ENCODE results near the gene BABAM1.

The BABAM1 gene

DNA sequence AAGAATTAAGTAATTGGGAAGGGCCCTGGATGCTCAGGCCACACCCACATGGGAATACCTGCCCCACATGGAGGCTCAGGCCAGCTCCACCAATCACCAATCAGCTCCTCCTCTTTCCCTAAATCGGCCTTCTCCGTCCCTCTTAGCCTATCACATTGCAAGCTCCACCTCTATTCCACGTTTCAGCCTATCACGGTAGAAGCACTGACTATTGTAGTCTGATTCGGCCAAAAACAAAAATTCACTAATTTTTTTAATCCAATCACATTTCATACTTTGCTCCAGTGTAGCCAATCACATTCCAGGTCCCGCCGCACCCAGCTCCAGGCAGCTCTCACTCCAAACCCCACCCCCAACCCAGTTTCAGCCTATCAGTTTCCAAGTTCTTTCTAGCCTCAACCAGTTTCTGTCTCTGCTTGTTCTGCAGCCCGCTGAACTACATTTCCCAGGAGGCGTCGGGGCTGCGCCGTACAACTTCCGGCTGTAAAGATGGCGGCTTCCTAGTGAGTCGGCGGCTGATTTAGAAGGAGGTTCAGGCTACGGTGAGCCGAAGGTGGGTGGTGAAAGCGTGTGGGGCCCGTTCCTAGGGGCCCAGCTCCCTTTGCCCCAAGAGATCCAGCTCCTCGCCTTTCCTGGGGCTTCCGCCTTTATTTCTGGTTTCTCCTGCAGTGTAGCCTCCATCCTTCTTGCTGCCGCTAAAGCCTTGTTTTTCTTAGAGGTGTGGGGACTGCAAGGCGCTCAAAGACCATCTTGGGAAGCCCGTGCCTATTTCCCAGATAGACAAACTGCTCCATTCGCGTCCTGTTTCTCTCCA lies at the start of gene BABAM1:
Gene BABAM1, plus strand, starts transcription at position 469 of the 814 bp plus-strand sequence. CDS start 1,364 bp downstream, outside the sequence.
- DNase-seq (ENCODE audit: low spot score): peak; percentile 99

DNA sequence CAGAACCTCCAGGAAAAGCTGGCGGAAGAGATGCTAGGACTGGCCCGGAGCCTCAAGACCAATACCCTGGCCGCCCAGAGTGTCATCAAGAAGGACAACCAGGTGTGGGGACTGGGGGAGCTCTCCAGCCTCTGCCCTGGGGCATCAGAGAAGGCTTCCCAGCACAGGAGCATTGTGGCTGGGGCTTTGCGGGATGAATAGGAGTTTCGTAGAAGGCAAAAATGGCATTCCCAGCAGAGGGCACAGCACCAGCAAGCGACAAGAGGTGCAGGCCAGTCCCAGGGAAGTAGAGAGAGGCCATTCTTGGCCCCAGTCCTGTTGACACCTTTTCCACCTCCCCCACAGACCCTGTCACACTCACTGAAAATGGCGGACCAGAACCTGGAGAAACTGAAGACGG lies 48.0 kb upstream of the BABAM1 start:
- no peak for DNase-seq (ENCODE audit: low spot score)

DNA sequence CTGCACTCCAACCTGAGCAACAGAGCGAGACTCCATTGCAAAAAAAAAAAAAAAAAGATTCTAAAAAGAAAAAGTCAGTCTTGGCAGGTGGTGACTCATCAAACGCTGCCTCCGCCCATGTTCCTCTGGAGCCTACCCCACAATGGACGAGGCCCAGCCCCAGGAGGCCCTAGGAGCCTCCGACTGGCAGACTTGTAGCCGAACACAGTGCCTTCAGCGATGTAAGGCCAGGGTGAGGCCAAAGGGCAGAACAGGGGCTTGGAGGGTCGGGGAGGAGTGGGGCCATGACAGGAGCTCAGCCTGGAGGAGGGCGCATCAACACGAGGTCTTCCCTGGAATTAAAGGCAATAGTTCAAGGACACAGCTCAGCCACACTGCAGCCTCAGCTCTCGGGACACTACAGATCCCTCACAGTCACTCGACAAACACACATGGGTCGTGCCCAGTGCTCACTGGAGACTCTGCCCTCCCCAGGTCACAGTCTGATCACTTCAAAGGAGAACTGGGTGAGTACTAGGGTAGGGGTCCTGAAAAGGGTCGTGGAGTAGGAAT lies 47.0 kb upstream of the BABAM1 start:
- no peak for DNase-seq (ENCODE audit: low spot score)

DNA sequence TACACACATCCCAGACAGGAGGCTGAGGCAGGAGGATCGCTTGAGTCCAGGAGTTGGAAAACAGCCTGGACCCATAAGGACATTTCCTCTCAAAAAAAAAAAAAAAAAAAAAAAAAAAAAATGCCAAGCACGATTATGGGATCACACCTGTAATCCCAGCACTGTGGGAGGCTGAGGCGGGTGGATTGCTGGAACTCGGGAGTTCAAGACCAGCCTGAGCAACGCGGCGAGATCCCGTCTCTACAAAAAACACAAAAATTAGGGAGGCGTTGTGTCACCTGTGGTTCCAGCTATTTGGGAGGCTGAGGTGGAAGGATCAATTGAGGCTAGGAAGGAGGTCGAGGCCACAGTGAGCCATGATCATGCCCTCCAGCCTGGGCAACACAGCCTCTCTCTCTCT lies 42.2 kb upstream of the BABAM1 start:
- DNase-seq (ENCODE audit: low spot score): no peak

DNA sequence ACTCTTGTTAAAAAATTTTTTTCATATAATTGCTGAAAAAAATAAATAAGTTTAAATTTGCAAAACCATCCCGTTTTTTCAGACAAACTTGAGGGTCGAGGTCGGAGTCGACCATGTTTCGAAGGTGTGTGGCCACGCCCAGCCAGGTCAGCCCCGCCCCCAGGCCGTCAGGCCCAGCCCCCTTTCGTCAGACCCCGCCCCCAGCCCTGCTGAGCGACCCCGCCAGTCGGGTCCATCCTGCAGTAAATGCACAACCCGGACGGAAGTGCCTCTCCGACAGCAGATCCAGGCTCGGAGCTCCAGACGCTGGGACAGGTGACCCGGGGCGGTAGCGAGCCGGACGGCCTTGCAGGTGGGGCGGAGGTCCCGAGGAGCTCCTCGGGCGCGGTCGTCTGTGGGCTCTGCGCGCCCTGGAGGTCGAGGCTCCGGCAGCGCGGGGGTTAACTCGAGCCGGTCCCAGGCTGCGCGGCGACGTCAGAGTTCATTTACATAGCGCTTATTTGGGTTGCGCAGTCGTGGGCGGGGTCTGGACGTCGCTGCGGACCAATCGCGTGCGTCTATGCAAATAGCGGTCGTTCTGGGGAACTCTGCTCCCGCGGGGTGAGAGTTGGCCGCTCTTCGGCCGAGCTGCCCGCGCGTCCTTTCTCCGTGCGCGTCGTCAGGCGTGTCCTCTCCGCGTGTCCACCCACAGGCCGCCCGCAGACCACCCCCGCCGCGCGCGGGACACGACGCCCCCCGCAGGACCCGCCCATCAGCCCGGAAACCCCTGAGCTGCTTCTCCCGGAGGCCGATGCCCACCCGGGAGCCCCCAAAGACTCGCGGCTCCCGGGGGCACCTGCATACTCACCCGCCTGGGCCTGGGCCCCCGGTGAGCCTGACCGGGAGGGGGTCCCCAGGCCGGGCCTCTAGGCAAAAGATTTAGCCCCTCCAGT lies 41.0 kb upstream of the BABAM1 start, which contains the start of gene OCEL1:
Gene OCEL1, plus strand, starts transcription at position 225 of the 932 bp plus-strand sequence. Its CDS starts 22 bp downstream, at position 247.
- DNase-seq (ENCODE audit: low spot score): peak; percentile 98

DNA sequence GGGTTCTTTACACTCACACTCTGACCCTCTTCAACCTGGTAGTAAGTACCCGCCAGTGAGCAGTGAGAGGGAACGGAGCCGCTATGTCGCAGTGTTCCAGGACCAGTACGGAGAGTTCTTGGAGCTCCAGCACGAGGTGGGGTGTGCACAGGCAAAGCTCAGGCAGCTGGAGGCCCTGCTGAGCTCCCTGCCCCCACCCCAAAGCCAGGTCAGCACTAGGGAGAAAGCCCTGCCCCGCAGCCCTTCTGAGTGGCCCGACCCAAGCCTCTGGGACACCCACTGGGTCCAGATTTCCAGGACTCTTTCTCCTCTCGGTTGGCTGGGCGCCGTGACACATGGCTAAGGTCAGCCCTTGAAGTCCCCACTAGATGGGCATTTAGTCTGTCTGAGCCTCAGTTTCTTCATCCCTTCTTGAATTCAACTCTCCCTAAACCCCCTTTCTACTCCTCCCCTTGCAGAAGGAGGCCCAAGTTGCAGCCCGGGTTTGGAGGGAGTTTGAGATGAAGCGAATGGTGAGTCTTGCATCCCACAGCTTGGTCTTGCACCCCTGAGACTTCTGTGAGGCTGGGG lies 39.4 kb upstream of the BABAM1 start:
- DNase-seq (ENCODE audit: low spot score): no peak

DNA sequence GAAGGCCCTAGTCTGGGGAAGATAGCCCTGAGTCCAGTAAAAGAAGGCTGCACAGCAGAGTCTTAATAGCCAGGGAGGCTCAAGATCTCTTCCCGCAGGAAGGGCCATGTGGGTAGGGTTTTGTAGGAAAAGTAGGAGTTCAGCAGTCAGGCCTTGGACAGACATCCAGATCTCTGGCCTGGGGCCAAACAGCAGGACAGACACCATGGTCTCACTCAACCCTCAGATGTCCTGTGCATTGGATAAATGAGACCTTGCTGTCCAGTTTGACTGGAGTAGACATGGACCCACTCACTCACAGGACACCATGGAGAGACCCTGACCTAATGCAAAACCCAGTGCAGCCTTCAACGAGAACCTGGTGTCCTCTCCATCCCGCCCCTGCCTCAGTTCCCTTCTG lies 37.4 kb upstream of the BABAM1 start:
- no peak for DNase-seq (ENCODE audit: low spot score)

DNA sequence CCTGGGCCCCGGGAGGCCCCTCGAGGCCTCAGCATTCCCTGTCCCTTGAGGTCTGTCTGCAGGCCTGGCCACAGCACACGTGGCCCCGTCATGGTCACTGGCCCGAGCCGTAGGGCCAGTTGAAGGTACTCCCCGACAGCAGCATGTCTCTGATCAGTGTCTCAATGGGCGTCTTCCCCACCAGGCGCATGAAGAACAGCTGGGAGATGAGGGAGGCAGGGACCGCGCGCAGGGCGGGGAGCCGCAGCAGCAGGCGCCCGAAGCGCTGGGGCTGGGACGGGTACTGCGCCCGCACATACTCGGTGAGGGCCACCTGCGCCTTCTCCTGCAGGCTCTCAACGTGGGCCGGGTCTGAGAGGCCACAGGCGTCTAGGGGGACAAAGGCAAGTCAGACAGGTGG lies 35.0 kb upstream of the BABAM1 start:
- no peak for DNase-seq (ENCODE audit: low spot score)

DNA sequence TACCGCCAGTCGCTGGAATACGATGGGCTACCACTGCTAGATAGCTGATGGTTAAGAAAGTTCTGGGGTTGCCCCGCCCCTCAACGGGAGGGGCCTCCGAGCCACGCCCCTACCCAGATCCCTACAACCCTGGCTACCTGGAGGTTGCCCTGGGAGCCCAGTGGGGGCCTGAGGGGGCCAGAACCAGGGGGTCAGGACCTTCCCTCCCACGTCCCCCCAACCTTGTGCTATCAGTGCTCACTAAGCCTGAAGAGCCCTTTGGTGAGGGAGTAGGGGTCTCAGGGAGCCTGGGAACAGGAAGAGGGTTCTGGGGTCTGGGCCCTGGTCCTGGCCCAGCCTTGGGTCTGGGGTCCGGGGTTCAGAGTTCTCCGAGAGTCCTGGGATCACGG lies 32.3 kb upstream of the BABAM1 start:
- no peak for DNase-seq (ENCODE audit: low spot score)

DNA sequence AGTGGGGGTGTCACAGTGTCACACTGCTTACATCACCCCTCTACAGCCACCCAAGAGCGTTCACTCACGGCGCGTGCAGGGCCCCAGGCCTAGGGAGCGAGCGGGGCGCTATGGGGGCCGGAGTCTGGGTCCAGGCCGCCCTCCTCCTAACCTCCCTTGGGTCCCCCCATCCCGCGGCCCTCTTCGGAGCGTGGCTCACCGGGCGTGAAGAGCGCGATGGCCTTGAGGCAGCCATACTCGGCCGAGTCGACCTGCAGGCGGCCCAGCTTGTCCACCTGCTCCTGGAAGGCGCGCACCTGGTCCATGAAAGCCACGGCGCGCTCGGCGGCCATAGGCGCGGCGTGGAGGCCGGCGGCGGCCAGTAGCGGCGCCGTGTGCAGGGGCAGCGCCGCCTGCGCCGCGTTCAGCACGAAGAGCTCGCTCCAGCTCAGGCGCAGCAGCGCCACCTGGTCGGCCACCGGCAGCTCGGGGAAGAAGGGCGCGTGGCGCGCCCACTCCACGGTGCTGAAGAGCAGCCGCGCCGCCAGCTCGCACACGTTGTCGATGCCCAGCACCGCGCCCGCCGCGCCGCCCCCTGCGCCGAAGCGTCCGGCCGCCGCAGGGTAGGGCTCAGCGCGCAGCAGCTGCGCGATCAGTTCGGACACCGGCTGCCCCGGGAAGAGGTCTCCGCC lies 31.8 kb upstream of the BABAM1 start:
- peak; percentile 60 for DNase-seq (ENCODE audit: low spot score)

DNA sequence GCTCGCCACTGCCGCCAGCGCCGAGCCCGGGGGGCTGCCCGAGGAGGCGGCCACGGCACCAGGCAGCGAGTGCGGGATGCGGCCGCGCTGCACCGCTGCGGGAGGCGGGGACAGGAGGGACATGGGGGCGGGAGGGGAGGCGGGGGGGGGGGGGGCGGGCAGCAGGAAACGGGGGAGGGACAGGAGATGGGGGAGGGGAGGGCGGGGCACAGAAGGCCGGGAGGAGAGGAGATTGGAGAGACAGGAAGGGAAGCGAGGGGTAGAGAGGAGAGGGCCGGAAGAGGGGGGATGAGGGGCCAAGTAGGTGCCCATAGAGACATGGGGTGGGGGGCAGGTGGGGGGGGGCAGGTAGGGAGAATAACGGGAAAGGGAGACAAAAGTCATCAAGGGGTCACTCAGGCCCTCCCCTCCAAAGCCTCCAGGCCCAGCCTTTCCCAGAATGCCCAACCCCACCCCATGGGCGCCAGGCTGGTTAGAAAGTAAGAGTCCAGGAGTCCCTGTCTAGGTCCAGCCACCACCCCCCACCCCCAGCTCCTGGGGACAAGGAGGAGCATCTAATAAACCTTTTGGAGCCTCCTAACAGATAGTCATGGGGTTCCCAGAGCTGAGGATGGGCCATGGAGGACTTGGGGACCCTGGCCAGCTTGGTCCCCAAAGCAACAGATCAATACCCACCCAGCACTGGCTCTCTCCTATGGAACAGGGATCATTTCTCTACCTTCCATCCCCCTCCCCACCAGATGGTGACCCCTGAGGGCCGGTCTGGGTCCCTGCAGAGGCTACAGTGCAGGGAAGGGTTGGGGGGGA lies 31.1 kb upstream of the BABAM1 start:
- no peak for DNase-seq (ENCODE audit: low spot score)

DNA sequence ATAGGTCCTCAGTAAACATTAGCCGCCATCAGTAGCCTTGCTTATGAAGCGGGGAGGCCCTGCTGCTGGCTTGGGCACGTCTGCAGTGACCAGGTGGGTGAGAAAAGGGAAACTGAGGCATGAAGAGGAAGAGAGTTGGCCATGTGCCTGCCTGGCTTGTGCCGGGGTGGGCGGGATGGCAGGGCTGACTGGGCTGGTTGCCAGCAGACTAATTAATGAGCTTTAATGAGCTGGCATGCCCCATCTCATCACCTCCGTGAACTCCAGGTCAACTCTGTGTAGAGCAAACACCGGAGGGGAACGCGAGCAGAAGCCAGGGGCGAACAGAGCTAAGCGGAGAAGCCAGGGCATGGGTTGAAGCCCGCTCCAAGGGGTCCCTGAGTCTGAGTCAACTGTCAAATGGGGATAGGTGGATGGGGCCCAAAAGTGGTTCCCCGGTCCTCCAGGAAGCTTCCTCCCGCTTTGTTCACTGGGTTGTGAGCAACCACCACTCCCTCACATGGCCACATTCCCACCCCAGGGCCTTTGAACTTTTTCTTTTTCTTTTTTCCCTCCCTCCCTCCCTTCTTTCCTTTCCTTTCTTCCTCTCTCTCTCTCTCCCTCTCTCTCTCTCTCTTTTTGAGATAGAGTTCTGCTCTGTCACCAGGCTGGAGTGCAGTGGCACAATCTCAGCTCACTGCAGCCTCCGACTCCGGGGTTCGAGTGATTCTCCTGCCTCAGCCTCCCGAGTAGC lies 30.3 kb upstream of the BABAM1 start:
- no peak for DNase-seq (ENCODE audit: low spot score)

DNA sequence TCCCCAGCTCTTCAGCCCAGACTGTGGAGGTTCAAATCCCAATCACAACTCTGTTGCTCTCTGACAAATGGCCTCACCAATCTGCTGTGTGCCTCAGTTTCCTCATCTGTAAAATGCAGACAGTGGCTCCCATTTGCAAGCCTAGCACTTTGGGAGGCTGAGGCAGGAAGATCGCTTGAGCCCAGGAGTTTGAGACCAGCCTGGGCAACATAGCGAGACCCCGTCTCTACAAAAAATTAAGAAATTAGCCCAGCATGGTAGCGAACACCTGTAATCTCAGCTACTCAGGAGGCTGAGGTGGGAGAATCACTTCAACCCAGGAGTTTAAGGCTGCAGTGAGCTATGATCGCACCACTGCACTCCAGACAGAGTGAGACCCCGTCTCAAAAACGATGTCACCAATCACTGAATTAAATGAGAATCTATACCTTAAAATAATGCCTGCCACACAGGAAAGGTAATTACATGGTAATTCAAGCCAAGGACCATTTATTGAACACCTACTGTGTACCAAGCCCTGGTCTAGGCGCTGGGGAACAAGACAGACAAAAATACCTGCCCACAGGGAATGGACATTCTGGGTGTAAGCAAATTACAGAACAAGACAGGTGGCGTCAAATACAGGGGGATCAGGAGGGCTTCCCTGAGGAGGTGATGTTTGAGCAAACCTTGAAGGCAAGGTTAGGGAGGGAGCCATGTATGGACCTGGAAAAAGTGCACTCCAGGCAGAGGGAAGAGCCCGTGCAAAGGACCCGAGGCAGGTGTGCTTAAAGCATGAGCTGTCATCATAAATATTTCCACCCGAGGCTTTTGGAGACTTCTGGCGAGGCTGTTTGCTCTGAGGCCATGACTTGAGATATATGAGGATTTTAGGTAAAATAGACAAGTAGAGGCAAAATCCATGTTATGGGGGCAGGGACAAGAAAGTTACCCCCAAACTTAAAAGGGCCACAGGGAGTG lies 29.2 kb upstream of the BABAM1 start:
- no peak for DNase-seq (ENCODE audit: low spot score)

DNA sequence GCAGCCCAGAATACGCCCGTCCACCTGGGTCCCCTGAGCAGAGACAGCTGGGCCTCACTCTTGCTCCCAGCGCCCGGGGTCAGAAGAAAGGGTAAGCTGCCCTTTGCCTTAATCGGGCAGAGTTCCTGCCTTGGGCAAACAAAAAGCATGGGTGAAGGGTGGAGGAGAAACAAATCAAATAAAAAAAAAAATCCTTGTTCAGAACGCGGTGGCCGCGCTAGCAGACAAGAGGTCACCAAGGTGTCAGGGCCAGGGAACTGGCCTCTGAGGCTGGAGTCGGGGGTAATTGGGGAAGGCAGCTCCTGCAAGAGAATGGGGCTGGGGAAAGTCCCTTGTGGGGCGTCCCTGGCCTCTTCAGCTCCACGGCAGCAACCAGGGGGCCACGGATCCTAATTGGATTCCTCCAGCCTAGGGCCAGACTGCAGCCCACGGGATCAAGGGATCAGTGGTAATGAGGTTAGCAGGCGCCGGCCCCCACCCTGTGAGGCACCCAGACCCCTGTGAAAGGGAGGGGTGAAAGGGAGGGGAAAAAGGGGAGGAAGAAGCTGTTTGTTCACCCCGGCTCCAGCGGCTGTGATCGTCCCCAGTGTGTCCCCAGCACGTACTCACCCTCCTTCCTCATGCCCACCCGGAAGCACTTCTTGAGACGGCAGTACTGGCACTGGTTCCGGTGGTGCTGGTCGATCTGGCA lies 27.0 kb upstream of the BABAM1 start:
- DNase-seq (ENCODE audit: low spot score): no peak

DNA sequence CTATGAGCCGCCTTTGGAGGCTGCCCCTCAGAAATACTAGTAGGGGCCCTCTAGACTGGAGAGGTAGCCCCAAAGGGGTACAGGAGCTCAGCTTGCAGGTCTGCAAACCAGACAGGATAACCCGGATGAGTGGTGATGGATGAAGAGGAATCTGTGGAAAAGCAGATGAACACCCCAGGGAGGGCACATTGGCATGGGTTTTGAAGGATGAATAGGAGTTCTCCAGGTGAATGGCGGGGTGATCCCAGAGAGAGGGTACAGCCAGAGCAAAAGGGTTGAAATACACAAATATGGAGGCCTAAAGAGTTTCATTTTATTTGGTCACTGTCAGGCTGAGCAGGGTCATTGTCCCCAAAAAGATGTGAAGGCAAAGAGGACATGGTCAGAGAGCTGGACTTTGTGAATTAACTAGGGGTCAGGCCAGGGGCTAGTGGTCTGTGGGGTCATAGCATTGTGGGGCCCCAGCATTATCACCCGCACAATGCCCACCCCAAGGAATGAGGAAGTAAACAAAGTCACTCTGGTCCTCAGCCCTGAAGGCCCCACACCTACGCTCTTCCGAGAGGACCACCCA lies 26.3 kb upstream of the BABAM1 start:
- no peak for DNase-seq (ENCODE audit: low spot score)

DNA sequence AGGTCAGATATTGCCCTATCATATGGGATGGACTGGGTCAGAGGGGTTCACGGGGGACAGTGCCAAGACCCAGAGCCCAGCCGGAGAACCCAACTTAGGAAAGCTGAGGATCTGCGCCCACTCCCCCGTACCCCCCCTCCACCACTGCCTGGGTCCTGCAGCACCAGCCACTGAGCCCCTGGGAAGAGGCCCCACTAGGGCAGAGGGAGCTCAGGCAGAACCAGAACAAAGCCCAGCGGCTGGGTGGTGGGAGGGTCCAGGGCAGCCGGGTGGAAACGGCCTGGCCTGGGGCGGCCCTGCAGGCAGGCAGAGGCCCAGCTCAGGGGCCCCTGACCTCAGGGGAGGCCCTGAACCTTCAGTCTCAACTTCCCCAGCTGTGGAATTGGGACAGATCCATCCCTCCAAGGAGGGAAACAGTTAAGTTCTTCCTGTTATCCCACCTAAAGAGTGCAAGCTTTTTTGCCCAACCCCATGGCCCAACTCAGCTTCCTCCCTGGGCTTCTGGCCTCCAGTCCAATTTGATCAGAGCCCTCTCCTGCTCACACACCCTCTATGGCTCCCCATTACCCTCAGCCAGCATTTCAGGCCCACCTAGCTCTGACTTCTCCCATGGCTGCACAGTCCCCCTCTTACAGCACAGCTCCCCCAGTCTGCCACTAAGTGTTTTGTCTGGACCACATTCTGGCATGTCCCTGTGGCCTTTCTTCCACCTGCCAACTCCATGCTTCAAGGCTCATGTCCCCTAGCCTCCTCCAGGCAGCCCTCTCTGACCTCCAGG lies 24.6 kb upstream of the BABAM1 start:
- no peak for DNase-seq (ENCODE audit: low spot score)

DNA sequence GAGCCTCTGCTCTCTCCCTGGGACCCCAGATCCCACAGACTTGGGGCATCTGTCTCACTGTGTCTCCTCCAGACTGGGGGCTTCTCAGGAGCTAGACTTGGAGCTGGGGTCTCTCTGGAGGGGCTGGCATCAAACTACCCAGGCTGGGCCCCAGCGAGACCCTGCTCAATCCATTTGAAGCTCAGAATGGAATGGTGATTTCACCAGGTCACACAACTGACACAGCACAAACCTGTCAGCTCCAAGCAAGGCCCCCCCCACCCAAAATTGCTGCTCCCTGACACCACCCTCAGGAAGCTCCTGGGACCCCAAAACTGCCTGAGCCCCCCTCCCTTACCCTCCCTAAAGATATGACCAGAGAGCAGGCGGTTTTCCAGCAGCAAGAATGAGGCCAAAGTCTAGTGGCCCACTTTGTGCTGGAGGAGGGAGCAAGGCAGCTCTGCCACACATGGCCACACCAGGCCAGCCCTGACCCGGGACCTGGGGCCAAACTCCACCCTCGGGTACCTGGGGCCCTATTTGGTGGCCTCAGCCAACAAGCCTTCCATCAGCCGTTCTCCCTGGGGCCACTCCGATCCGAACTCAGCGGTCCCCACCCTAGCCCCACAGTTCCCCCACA lies 23.9 kb upstream of the BABAM1 start:
- DNase-seq (ENCODE audit: low spot score): no peak

Measured in putamen (tissue), 1 donor.